DMS114 treated with DMSO at 0.1 percent for 48 hours (cell line): ENCODE results near the gene PPM1E.
A peak's percentile ranks its signal among the peaks of the same experiment; 100 is the strongest.
"Not testable (repeated sequence)": the region's sequence is repeated elsewhere in the genome, so short reads cannot be mapped to it uniquely, and the experiment has no call there.

Source experiments
- DNase-seq: peaks from one replicate; lab custom pipeline; 2025; ENCODE audit not compliant: unreplicated experiment; lab: John Stamatoyannopoulos, UW

Gene PPM1E

DNA sequence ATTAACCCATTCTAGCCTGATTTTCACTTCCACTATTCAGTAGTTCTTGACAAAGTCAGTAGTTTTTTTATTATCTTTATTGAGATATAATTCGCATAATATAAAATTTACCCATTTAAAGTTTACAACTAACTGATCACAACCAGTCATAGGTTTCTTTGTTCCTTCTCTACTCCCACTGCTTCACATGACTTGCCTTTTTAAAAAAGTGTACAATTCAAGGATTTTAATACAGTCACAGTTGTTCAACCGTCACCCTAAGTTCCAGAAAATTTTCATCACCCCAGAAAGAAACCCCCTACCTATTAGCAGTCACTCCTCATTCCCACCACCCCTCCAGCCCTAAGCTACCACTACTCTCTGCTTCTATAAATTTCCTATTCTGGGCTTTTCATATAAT lies 188.5 kb downstream of the PPM1E start:
- DNase-seq, result no peak

DNA sequence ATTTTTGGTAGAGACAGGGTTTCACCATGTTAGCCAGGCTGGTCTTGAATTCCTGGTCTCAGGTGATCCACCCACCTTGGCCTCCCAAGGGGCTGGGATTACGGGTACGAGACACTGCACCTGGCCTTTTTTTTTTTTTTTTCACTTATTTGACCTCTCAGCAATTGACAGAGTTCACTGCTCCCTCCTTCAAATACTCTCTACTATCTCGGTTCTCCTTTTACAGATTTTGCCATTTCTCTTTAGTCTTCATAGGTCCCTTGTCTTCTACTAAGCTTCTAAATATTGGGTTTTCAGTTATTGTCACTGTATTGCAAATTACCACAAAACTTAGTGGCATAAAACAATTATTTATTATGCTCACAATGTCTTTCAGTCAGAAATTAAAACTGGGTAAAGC lies 191.8 kb downstream of the PPM1E start:
- no peak for DNase-seq

GRCh38 chr17:58947824-58948223 lies 192.2 kb downstream of the PPM1E start:
- DNase-seq, result no peak

- DNase-seq, result not testable (repeated sequence)
Measured at GRCh38 chr17:58954358-58954757, 198.7 kb downstream of the PPM1E start.

GRCh38 chr17:58956997-58957724 lies 201.5 kb downstream of the PPM1E start:
- no peak for DNase-seq

- DNase-seq, result not testable (repeated sequence)
Measured at GRCh38 chr17:58957725-58958073, 202.0 kb downstream of the PPM1E start.

- DNase-seq, result peak; percentile 9
Measured at GRCh38 chr17:58960068-58960467, 204.4 kb downstream of the PPM1E start.

DNA sequence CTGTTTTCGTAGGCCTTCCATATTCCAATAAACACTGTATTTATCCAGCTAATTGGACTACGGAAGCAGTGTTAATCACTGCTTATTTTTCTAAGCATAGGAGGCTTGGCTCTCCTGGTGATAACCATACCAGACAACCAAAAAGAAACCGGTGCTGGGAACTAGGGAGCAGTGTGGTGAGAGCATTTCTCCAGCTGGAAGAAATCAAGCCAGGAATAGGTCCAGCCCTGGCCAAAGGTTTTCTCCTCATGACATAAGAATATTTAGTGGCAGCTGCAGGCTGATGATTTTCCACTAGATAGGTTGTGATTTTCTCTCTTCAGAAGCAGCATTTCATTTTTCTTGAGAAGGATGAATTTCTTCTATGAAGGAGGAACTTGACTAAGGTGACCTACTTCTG lies 209.6 kb downstream of the PPM1E start:
- no peak for DNase-seq

- DNase-seq, result no peak
Measured at GRCh38 chr17:58966208-58966607, 210.6 kb downstream of the PPM1E start.

- no peak for DNase-seq
Measured at GRCh38 chr17:58968426-58969061, 212.9 kb downstream of the PPM1E start.

DNA sequence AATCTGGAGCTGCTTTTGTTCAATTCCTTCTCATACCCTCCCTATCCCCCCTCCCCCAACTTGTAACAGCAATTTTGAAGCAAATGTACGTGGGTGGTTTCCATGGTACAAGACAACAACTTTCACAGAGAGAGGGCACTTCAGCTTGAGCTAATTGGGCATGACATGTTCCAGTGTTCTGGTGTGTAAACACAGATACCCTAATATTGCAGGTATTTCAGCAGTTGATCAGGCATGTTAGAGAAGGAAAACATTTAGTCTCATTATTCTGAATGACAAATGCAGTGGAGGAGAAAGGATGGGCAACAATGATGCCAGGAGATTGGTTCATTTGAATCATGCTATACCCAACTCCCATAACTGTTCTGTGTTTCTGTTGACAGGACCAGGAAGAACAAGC lies 213.5 kb downstream of the PPM1E start:
- DNase-seq, result no peak

- DNase-seq, result no peak
Measured at GRCh38 chr17:58969612-58970011, 214.0 kb downstream of the PPM1E start.

- DNase-seq, result no peak
Measured at GRCh38 chr17:58970609-58971450, 215.2 kb downstream of the PPM1E start.

DNA sequence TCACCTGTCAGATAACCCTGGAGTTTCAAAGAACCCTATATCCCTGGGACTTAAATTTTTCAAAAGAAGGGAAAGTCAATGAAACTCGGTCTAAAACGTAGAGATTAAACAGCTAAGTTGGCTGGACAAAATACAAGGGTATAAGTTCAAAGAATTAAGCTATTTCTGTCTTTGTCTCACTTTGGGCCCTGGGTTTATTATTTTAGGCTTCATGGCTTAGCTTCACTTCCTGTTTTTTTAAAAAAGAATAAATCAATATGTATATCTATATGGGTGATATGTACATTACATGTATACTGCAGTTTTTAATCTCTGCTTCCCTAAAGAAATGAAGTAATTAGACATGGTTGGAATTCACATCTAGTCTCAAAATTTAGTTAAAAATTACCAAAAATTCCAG lies 218.7 kb downstream of the PPM1E start:
- no peak for DNase-seq

DNA sequence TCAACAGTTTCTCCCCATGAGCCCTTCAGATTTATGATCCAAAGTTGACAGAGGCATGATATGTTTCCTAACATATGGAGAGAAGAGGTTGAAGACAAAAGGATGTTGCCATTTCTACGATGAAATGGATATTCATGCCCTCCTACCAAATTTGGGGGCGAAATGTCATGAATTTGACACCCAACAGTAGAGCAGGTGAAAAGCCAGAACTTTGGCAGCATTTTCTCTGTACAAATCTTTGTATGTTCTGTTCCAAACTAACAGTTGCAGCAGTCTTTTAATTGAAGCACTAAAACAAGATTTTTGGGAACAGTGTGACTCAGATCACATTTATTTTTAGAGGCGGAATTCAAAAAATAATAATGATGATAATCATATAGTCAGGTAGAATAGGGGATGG lies 220.9 kb downstream of the PPM1E start:
- DNase-seq, result no peak

- DNase-seq, result no peak
Measured at GRCh38 chr17:58980706-58981481, 225.2 kb downstream of the PPM1E start.

- no peak for DNase-seq
Measured at GRCh38 chr17:58982626-58983025, 227.0 kb downstream of the PPM1E start.

- DNase-seq, result no peak
Measured at GRCh38 chr17:58985367-58985766, 229.7 kb downstream of the PPM1E start.

DNA sequence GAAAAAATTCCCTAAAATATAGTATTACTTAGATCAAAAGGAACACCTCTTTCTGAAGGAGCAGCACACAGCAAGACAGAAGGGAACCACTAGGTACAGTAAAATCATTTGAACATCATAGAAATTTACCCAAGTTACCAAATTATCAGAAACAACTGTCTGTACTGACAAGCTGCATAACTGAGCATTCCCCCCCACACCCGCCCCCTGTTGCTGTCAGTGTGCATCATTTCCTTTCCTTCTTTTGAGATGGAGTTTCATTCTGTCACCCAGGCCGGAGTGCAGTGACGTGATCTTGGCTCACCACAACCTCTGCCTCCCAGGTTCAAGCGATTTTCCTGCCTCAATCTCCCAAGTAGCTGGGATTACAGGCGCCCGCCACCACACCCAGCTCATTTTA lies 230.3 kb downstream of the PPM1E start:
- DNase-seq, result no peak

- no peak for DNase-seq
Measured at GRCh38 chr17:58989629-58990028, 234.0 kb downstream of the PPM1E start.

- no peak for DNase-seq
Measured at GRCh38 chr17:58991718-58992331, 236.2 kb downstream of the PPM1E start.
